Nephron (organoid): ENCODE measurements around the gene SCARB1.

Experiments
- H3K27ac Mint-ChIP-seq, 3 experiments: 2 replicates each; pipeline ENCODE4 v1.8.0; 2020; ENCODE audit warnings: mixed read lengths in 3 of 3, mild to moderate bottlenecking in 2 of 3, moderate library complexity in 1 of 3
- H3K27me3 Mint-ChIP-seq: 2 replicates; pipeline ENCODE4 v1.8.0; 2021; ENCODE audit warnings: low read depth, mild to moderate bottlenecking, moderate library complexity, mixed read lengths
- H3K36me3 Mint-ChIP-seq: 2 replicates; pipeline ENCODE4 v1.8.0; 2020; ENCODE audit warnings: low read depth, mixed read lengths
- H3K4me1 Mint-ChIP-seq: 2 replicates; pipeline ENCODE4 v1.8.0; 2020; ENCODE audit warnings: mixed read lengths
- H3K4me3 Mint-ChIP-seq, 3 experiments: 2 replicates each; pipeline ENCODE4 v1.8.0; 2020; ENCODE audit warnings: mild to moderate bottlenecking in 3 of 3, mixed read lengths in 3 of 3, moderate library complexity in 2 of 3
- H3K9me3 Mint-ChIP-seq: 2 replicates; pipeline ENCODE4 v1.8.0; 2020; ENCODE audit warnings: mixed read lengths
- CTCF ChIP-seq, 3 experiments: fragments of 200-600 bp; sonication (generic); IDR thresholded peaks; one replicate each; pipeline ENCODE4 v1.5.0; 2021; ENCODE audit warnings: antibody characterized with exemption in 3 of 3; ENCODE audit not compliant: unreplicated experiment in 3 of 3

SCARB1 gene

GRCh38 chr12:124782132-124782531 lies 81.5 kb downstream of the SCARB1 start:
- Mint-ChIP-seq H3K27me3 (no peaks in the 10 kb centered on the region), H3K27ac (no peak overlapping the region), H3K9me3 (no peaks in the 10 kb centered on the region), H3K4me1 (peaks cover 11% of the 10 kb centered on the region), H3K36me3 (peaks cover 3% of the 10 kb centered on the region), H3K4me3 (no peak overlapping the region)
- no peak for TF ChIP-seq CTCF (IDR thresholded peaks at IDR 0.05; ENCODE audit: unreplicated experiment in 3 of 3)

GRCh38 chr12:124780752-124781685 lies 82.6 kb downstream of the SCARB1 start:
- Mint-ChIP-seq H3K27me3 (no peaks in the 10 kb centered on the region), H3K36me3 (peaks cover 3% of the 10 kb centered on the region), H3K27ac (no peak overlapping the region), H3K9me3 (no peaks in the 10 kb centered on the region), H3K4me3 (no peak overlapping the region), H3K4me1 (peaks cover 8% of the 10 kb centered on the region)
- no peak for TF ChIP-seq CTCF (IDR thresholded peaks at IDR 0.05; ENCODE audit: unreplicated experiment in 3 of 3)

- H3K9me3 Mint-ChIP-seq = no peaks in the 10 kb centered on the region
- TF ChIP-seq CTCF (IDR thresholded peaks at IDR 0.05; ENCODE audit: unreplicated experiment in 3 of 3) = no peak
- peaks cover 3% of the 10 kb centered on the region for H3K36me3 Mint-ChIP-seq
- no peak overlapping the region for H3K4me3 Mint-ChIP-seq
- peaks cover 8% of the 10 kb centered on the region for H3K4me1 Mint-ChIP-seq
- no peak overlapping the region for H3K27ac Mint-ChIP-seq
- no peaks in the 10 kb centered on the region for H3K27me3 Mint-ChIP-seq
These were observed 83.3 kb downstream of the SCARB1 start for GRCh38 chr12:124780336-124780735.

GRCh38 chr12:124779161-124780141 lies 84.2 kb downstream of the SCARB1 start:
- Mint-ChIP-seq H3K4me3 (no peak overlapping the region), H3K4me1 (peaks cover 17% of the 10 kb centered on the region), H3K36me3 (peaks cover 3% of the 10 kb centered on the region), H3K27ac (no peak overlapping the region), H3K9me3 (no peaks in the 10 kb centered on the region), H3K27me3 (peaks cover 7% of the 10 kb centered on the region)
- no peak for TF ChIP-seq CTCF (IDR thresholded peaks at IDR 0.05; ENCODE audit: unreplicated experiment in 3 of 3)

GRCh38 chr12:124778411-124778810 lies 85.3 kb downstream of the SCARB1 start:
- H3K27ac Mint-ChIP-seq = no peak overlapping the region
- no peak for TF ChIP-seq CTCF (IDR thresholded peaks at IDR 0.05; ENCODE audit: unreplicated experiment in 3 of 3)
- H3K4me1 Mint-ChIP-seq = peaks cover 24% of the 10 kb centered on the region
- H3K36me3 Mint-ChIP-seq = peaks cover 3% of the 10 kb centered on the region
- H3K4me3 Mint-ChIP-seq = no peak overlapping the region
- no peaks in the 10 kb centered on the region for H3K9me3 Mint-ChIP-seq
- peaks cover 10% of the 10 kb centered on the region for H3K27me3 Mint-ChIP-seq
